Loucy (cell line): Measurements from ENCODE around the gene DGKB.

Experiments used
- H2AFZ ChIP-seq: fragments of 200-600 bp; sonication (generic); 2 replicates; pipeline ENCODE4 v1.6.0; 2016; ENCODE audit warnings: antibody characterized with exemption, mild to moderate bottlenecking, low read length, moderate library complexity
- H3F3A ChIP-seq: fragments of 200-600 bp; 2 replicates; pipeline ENCODE4 v1.6.0; 2016; ENCODE audit warnings: antibody characterized with exemption, low read depth, mild to moderate bottlenecking
- H3K27me3 ChIP-seq: fragments of 200-600 bp; sonication (generic); 2 replicates; pipeline ENCODE4 v1.6.1; 2014; ENCODE audit warnings: low read length, mild to moderate bottlenecking; ENCODE audit not compliant: insufficient read depth, poor library complexity, severe bottlenecking
- H3K36me3 ChIP-seq: fragments of 200-600 bp; sonication (generic); 2 replicates; pipeline ENCODE4 v1.6.1; 2016; ENCODE audit warnings: low read length; ENCODE audit not compliant: insufficient read depth
- H3K4me1 ChIP-seq: fragments of 200-600 bp; sonication (generic); 2 replicates; pipeline ENCODE4 v1.5.1; 2014; ENCODE audit warnings: low read length, mild to moderate bottlenecking; ENCODE audit not compliant: insufficient read depth, poor library complexity, severe bottlenecking
- H3K4me2 ChIP-seq: fragments of 200-600 bp; sonication (generic); 2 replicates; pipeline ENCODE4 v1.6.0; 2014; ENCODE audit warnings: antibody characterized with exemption, low read length, low read depth, mild to moderate bottlenecking; ENCODE audit not compliant: poor library complexity, severe bottlenecking
- H3K4me3 ChIP-seq: fragments of 200-600 bp; sonication (generic); 2 replicates; pipeline ENCODE4 v1.5.1; 2014; ENCODE audit warnings: low read length, mild to moderate bottlenecking, mixed read lengths; ENCODE audit not compliant: poor library complexity, severe bottlenecking
- H3K79me2 ChIP-seq: fragments of 200-600 bp; sonication (generic); 2 replicates; pipeline ENCODE4 v1.6.1; 2014; ENCODE audit warnings: low read length; ENCODE audit not compliant: insufficient read depth
- H3K9ac ChIP-seq: fragments of 200-600 bp; sonication (generic); 2 replicates; pipeline ENCODE4 v1.6.0; 2014; ENCODE audit warnings: mild to moderate bottlenecking, low read depth, low read length, moderate library complexity; ENCODE audit not compliant: poor library complexity, severe bottlenecking
- H3K9me2 ChIP-seq: fragments of 200-600 bp; sonication (generic); replicated peaks from 2 replicates; pipeline ENCODE4 v1.6.1; 2016; ENCODE audit warnings: low read depth, low read length, mixed read lengths
- H3K9me3 ChIP-seq: fragments of 200-600 bp; sonication (generic); 2 replicates; pipeline ENCODE4 v1.6.1; 2014; ENCODE audit warnings: mild to moderate bottlenecking, antibody characterized with exemption, low read length, low read depth; ENCODE audit not compliant: insufficient read depth
- H4K20me1 ChIP-seq: fragments of 200-600 bp; sonication (generic); 2 replicates; pipeline ENCODE4 v1.6.0; 2014; ENCODE audit warnings: antibody characterized with exemption, low read length, mild to moderate bottlenecking; ENCODE audit not compliant: insufficient read depth, poor library complexity, severe bottlenecking
- CTCF ChIP-seq: fragments of 200-600 bp; sonication (generic); conservative IDR thresholded peaks from 2 replicates; pipeline ENCODE4 v1.5.1; 2014; ENCODE audit warnings: mild to moderate bottlenecking, antibody characterized with exemption, low read length
- EZH2phosphoT487 ChIP-seq: fragments of 200-600 bp; IDR thresholded peaks from 2 replicates; pipeline ENCODE4 v1.6.1; 2018; ENCODE audit warnings: antibody characterized with exemption, mild to moderate bottlenecking, moderate library complexity, borderline replicate concordance

The DGKB gene

GRCh38 chr7:14754631-14755030 is 147.9 kb downstream of the DGKB start:
- H3K9me3 ChIP-seq: no peaks in the 10 kb centered on the region
- no peak overlapping the region for H3K9ac ChIP-seq
- no peaks in the 10 kb centered on the region for H3K9me2 ChIP-seq
- no peak overlapping the region for H3K4me3 ChIP-seq
- no peaks in the 10 kb centered on the region for H3F3A ChIP-seq
- no peaks in the 10 kb centered on the region for H3K36me3 ChIP-seq
- no peaks in the 10 kb centered on the region for H3K27me3 ChIP-seq
- no peak overlapping the region for H3K4me2 ChIP-seq
- TF ChIP-seq EZH2phosphoT487: no peak
- no peak for TF ChIP-seq CTCF
- no peaks in the 10 kb centered on the region for H3K4me1 ChIP-seq
- no peak overlapping the region for H2AFZ ChIP-seq
- H4K20me1 ChIP-seq: no peaks in the 10 kb centered on the region
- H3K79me2 ChIP-seq: no peaks in the 10 kb centered on the region

GRCh38 chr7:14752301-14752700 is 150.2 kb downstream of the DGKB start:
- Histone ChIP-seq H3K36me3 (no peaks in the 10 kb centered on the region), H3K27me3 (no peaks in the 10 kb centered on the region), H3F3A (no peaks in the 10 kb centered on the region), H4K20me1 (no peaks in the 10 kb centered on the region), H3K9me2 (no peaks in the 10 kb centered on the region), H3K79me2 (no peaks in the 10 kb centered on the region), H3K9ac (no peak overlapping the region), H3K9me3 (no peaks in the 10 kb centered on the region), H3K4me2 (no peak overlapping the region), H3K4me3 (no peak overlapping the region), H3K4me1 (no peaks in the 10 kb centered on the region), H2AFZ (no peak overlapping the region)
- TF ChIP-seq CTCF (no peak), EZH2phosphoT487 (no peak)

DNA sequence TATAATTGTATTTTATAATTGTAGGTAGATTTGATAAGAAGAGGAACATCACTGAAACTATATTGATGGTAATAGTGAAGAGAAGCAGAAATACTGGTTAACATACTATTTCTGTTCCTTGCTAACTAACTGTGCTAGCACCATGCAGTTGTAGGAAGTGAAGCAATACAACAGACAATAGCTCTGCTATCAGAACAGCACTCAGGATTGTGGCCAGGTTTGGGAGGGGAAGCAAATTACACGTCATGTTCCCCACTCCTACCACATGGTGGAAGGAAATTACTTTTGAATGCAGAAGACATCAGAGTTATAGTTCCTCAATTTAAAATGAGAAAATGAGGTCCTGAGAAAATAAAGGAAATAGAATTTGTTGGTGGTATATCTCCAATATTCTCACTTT is 151.1 kb downstream of the DGKB start:
- no peak overlapping the region for H3K4me3 ChIP-seq
- no peaks in the 10 kb centered on the region for H3K4me1 ChIP-seq
- no peaks in the 10 kb centered on the region for H3K27me3 ChIP-seq
- no peaks in the 10 kb centered on the region for H3K79me2 ChIP-seq
- H2AFZ ChIP-seq: no peak overlapping the region
- TF ChIP-seq CTCF (no peak), EZH2phosphoT487 (no peak)
- H3K36me3 ChIP-seq: no peaks in the 10 kb centered on the region
- H3K9ac ChIP-seq: no peak overlapping the region
- H3K4me2 ChIP-seq: no peak overlapping the region
- H3K9me3 ChIP-seq: no peaks in the 10 kb centered on the region
- H4K20me1 ChIP-seq: no peaks in the 10 kb centered on the region
- no peaks in the 10 kb centered on the region for H3F3A ChIP-seq
- no peaks in the 10 kb centered on the region for H3K9me2 ChIP-seq
